CD4-positive, alpha-beta T cell treated with Interleukin-4 for 1 hour (primary cell): ENCODE measurements around the gene AUP1.
A peak's percentile ranks its signal among the peaks of the same experiment; 100 is the strongest.

Experiments
- DNase-seq, 2 donors: peaks; one replicate each; pipeline ENCODE4 v3.0.0-alpha.2; 2020 to 2022

The AUP1 gene

DNA sequence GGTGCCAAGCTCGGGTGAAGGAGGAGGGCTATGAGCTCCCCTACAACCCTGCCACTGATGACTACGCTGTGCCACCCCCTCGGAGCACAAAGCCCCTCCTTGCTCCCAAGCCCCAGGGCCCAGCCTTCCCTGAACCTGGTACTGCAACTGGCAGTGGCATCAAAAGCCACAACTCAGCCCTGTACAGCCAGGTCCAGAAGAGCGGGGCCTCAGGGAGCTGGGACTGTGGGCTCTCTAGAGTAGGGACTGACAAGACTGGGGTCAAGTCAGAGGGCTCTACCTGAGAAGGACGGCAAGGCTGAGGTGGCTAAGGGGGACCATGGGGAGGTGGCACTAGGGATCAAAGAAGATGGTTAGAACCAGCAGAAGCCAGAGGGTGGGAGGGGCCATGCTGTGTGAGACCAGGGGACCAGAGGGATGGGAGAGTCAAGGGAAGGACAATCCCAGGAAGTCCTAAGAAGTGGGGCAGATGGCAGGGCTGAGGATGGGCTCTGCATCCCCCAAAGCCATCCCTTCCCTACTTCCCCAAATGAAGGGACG, 27.4 kb upstream of the AUP1 start:
- no peak for DNase-seq

DNA sequence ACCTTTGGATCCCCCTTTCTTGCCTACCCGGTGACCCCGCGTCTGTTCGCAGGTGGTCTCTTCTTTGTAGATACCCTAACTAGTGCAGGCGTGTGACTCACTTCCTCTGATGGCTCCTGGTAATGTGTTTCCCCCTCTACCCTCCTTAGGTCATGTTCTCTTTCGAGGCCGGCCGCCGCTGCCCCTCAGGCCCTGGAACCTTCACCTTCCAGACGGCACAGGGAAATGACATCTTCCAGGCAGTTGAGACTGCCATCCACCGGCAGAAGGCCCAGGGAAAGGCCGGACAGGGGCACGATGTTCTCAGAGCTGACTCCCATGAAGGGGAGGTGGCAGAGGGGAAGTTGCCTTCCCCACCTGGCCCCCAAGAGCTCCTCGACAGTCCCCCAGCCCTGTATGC, 26.7 kb upstream of the AUP1 start:
- no peak for DNase-seq

DNA sequence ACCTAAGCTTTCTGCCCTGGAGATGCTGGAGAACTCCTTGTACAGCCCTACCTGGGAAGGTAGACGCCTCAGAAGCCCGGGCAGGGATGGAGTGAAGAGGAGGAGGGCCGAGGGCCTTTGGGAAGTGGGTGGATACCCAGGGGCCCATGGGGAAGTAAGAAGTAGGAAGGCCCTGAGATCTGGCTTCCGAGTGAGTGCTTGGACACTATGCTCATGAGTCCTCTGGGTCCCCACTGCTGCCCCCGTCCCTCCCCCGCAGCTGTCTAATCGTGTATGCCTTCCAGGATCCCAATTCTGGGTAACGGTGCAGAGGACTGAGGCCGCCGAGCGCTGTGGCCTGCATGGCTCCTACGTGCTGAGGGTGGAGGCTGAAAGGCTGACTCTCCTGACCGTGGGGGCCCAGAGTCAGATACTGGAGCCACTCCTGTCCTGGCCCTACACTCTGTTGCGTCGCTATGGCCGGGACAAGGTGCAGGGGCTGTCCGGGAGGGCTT, 26.2 kb upstream of the AUP1 start:
- DNase-seq = no peak

DNA sequence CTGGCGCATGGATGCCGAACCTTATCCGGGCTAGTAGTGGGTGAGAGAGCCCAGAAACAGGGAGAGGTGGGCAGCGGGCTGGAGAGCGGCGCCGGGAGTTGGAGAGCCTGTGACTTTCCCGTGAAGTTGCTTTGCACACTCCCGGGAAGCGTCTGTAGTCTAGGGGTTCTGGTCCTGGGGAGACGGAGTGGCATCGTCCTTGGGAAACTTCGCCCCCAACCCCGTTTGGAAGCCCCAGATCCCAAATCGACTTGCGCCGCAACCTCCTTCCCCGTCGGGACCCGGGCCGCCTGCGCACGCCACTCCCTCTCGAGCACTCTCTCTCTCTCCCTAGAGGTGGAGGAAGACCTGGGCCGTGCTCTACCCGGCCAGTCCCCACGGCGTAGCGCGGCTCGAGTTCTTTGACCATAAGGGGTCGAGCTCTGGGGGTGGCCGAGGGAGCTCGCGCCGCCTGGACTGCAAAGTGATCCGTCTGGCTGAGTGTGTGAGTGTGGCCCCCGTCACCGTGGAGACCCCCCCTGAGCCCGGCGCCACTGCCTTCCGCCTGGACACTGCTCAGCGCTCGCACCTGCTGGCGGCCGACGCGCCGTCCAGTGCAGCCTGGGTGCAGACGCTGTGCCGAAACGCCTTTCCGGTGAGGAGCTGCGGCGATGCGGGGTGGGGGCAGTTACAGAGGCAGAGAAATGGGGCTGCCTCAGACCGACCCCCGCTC, 25.5 kb upstream of the AUP1 start:
- peak; percentile 48 for DNase-seq

DNA sequence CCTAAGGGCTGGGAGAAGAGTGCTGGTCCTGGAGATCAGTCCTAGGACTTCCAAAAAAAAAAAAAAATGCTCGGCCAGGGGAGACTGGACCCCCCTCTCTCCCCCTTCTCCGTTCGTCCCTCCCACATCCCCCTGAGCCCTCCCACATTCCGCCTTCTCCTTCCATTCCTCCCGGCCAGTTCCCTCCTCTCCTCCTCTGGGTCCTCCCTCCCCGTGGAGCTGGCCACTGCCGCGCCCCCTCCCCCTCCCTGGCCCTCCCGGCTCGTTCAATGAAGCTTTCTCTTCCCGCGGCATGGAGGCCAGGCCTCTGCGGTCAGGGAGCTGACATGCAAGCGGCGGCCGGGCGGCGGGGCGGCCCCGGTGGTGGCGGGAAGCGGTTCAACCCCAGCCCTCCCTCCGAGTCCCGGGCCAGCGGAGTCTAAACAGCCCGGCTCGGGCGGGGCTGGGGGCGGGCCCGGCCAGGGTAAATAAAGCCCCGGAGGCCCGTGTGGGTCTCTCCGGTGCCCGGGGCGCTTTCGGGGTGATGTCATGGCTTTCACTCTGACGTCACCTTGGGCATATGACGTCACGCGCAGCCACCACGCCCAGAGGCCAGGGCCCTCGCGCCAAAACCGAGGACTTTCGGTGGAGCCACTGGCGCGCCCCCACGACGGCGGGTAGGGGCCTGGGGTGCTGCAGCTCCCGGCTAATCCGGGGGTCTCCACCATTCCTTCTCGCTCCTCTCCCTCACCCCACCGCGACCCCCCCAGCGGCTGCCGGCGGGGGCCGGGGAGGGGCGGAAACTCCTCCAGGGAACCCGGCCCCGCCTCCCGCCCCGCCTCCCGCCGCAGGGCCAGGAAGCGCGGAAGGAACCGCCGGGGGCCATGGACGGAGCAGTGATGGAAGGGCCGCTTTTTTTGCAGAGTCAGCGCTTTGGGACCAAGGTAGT, 24.6 kb upstream of the AUP1 start, which contains the start of the genes DOK1 and LOXL3:
DOK1 (plus strand) TSS at position 829 of the 928 bp plus-strand sequence; CDS start at position 864, 35 bp downstream.
LOXL3 (minus strand) TSS at position 51 of the 928 bp plus-strand sequence. CDS start 1,308 bp downstream, outside the sequence.
- DNase-seq = peak; percentile 79 to 86

DNA sequence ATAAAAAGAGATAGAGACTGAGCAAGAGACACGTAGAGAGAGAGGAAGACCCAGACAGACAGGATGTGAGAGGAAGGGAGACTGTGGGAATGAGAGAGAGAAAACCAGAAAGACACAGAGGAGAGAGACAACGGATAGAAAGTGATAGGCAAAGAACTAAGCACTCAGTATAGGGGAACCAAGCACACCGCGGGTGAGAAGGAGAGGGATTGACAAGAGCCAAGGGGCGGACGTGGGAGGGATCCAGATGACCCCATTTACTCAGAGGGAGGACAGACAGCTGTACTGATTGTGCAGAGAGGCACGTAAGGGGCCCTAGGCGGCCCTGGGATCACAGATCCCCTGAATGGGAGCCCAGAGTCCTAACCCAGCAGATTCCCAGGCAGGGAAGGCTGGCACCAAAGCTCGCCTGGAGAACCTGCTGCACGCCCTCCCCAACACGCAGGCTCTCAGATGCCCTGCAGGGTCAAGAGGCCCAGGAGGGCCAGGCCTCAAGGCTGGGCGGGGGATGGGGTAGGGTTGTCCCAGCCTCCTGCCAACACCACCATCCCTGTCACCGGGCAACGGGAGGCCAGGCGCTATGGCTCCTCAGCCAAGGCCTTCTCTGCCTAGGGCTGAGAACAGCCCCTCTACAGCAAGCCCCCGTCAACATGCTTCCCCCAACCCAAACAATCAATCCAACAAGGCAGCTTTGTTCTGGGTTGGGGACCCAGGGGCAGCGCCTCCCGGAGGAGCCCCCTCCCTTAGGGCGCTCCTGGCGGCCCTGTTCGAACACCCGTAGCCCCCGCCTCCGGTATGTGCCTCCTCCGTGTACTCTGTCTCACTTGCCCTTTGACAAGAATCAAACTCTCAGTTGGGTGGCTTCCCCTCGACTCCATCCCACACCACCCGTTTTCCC, 23.7 kb upstream of the AUP1 start:
- DNase-seq = no peak

DNA sequence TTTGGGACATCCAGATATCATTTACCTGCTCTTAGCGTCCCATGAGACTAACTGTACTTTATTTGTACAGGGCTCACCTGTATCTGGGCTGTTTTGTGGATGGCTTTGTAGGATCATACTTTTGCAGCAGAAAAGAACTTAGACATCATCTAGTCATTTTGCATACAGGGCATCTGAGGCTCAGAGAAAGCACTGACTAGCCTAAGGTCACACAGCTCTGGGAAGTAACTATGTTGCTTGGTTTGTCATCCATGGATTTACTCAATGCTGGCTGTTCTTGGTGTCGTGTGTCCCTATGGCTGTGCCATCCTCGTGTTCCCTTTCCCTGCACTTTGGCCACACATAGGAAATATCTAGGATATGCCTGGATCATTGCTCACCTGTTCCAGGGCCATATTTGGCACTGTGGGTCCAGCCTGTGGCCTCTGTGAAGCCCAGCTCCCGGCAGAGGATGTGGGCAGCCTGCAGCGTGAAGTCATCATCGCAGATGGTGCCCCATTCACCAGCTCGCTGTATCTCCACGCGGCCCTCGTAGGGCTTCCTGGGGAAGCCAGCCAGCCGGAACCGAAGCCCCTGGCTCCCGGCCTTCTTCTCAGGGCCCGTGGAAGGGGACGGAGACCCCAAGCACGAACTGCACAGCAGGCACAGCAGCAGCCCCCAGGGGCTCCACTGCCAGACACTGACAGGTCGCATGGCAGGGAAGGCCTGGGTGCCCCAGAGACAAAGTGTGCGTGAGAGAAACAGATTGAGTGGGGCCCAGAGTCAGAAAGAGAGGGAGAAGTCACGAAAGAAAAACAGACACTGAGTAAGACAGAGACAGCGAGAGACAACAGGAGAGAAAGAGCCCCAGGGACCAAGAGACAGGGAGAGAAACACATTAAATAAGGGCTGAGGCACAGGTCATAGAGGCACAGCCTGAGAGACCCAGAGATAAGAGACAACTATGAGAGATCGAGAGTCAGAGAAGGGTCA, 22.7 kb upstream of the AUP1 start:
- DNase-seq = no peak

DNA sequence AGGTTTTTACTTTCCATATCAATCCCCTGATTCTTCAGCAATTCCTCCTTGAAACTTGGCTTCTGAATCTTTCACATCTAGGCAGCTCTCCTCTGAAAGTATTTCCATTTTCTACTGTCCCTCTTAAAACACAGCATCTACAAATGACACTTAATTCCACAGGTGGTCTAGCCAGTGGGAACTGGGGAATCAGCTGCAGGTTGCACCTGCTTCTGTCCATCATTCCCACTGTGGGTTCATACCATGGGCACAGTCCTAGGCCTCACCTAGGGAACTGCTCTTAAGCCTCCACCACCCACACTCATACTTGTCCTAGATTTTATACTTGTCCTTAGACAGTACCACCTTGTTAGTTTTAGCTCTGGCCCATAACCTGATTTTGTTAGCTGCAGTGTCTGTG, 22.0 kb upstream of the AUP1 start:
- no peak for DNase-seq

DNA sequence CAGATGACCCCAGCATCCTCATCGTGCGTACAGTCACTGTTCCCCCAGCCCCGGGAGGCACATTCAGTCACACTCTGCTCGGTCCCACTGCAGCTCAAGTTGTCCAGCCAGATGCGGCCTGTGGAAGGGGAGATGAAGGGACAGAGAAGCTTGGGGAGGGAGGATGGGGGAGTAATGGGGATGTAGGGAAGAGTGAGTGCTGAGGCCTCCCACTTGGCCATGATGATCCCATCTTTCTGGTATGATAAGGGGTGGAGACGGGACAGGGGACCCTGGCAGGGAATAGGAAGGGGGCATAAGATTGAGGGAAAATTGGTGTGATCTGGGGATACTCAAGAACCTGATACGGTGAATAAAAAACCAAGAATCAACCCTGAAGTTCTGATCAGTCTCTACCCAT, 20.7 kb upstream of the AUP1 start:
- no peak for DNase-seq

DNA sequence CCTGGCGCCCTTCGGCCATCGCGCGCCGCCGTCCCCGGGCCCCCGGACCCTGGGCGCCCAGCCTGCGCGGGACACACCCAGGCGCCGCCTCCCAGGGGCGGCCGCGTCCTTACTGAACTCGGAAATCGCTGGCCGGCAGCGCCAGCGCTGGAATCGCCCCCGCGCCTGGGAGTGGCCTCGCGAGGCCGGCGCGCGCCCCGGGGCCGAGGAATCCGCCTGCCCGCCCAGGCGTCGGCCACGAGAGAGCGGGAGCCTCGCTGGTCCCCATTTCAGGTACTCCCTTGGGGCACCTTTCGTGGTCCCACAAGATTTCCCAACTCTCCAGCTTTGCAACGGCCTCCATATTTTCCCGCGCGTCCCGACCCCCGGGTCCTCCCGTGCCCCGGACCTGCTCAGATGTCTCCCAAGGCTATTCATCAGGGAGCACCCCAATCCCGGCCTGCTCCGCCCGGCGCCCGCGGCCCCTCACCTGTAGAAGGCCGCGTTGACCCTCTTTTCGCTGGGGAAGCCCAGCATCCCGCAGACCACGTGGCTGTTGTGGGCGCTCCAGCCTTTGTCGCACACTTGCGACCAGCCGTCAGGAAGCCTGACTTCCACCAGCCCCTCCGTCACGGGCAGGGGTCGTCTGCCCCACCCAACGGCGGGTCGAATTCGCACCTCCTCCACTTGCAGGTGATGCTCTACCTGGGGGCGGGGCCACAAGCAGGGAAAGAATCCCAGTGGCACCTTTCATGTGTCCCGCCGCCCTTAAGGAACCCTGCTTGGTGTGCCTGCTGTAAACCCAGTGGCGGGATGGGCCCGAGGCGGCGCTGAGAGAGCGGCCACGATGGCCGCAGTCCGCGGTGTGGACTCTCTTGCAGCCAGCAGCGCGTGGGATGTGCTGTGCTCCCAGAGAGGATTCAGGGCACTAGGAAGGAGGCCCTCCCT, 19.7 kb upstream of the AUP1 start:
- DNase-seq = no peak

DNA sequence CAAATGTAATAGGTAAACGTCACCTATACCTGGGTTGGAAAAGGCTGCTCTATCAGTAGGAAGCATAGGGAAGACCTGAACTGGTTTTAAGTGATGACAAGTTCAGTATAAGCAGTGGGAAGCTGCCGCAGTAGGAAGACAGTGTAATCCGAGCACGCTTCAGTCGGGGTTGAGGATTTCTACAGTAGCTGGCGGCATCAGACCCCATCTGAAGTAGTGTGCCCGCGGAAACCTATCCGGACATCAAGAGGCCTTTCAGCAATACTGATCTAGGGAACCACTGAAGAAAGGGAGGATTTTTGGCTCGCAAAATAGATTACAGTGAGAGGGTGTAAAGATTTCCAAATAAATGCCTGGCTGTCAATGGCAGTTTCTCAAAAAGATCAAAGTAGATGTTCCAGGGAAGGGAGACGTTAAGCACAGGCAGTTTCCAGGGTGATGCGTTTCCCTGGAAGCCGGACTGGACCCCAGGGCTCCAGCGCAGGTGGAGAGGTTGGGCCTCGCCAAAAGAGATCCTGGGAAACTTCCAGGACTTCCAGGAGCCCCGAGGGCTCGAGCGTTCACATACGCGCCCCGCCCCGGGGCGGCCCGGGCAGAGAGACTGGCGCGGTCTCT, 18.9 kb upstream of the AUP1 start:
- no peak for DNase-seq

DNA sequence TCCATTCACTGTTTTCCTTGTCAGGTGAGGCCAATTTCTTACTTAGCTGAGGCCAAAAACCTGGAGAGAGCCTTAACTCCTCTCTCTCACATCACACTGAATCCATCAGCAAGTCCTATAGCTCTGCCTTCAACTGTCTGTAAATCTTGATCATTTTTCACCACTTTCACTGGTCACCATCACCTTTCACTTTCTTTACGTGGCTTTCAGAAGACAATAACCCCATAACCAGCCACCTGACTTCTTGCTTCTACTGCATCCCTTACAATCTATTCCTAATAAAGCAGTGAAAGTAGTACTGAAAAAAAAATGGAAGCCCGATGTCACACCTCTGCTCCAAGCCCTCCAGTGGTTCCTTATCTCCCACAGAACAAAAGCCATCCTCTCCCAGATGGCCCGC, 16.5 kb upstream of the AUP1 start:
- no peak for DNase-seq

DNA sequence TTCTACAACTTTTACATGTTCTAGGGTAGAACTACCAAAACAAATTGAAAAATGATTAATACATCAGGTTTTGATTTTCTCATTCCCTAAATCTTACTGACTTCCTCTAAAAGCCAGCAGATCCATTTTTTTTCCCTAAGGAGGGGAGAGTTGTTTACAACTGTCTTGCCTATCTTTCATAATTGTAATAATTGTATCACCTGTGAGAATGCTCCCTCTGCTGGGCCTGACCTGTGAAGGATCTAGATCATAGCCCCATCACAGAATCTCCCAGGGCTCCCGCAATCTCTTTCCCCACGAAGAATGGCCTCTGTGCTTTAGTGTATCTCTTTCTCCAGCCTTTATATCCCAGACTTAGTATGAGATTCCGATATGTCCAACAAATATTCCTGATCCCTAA, 15.1 kb upstream of the AUP1 start:
- no peak for DNase-seq

DNA sequence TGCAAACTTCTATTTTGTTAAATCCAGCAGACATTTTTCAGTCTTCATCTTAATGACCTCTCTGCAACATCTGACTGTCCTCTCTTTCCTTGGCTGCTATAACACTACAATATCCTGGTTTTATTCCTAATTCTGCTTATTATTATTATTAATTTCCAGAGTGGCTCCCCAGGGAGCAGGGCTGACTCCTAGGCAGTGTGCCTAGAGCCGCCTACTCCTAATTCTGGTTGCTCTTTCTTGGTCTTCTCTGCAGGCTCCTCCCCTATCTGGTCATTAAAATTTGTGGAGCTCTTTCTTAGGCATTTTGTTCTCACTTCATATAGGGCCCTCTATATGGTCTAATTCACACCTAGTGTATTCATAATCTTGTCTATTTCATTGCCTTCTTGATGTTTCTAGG, 13.5 kb upstream of the AUP1 start:
- no peak for DNase-seq

DNA sequence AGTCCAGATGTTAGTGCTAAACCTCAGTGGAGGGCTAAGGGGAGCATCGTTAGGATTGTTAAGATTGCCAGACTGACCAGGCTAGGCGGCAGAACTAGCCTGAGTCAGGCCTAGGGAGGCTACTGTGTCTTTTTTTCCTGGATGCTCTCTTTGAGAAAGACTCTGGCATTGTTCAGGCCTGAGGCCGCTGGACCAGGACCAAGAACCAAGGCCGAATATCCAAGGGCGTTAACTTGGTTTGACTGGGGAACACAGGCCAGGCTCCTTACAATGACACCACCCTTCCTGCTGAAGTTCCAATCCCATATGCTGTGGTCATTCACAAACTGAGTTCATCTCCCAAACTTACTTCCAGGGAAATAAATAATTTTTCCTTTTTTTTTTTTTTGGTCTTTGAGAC, 10.8 kb upstream of the AUP1 start:
- no peak for DNase-seq

DNA sequence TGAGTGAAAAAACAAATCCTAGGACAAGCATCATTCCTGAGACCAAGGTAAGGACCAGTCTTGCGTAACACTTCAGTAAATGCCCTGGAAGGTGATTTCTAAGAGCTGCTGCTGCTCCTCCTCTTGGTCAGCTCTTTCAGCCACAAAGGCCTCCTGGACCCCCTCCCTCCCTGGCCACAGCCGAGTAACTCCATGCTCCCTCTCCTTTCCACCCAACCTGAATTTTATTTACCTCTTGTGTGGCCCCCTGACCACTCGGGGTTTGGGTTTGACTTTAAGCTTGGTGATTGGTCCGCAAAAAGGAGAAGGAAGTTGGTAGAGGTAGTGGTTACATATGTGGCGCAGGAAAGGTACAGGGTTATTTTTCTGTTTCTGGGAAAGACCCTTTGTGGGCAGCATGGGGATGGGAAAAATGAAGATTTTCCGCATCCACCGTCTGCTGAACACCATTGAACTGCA, 9.4 kb upstream of the AUP1 start:
- DNase-seq = no peak

DNA sequence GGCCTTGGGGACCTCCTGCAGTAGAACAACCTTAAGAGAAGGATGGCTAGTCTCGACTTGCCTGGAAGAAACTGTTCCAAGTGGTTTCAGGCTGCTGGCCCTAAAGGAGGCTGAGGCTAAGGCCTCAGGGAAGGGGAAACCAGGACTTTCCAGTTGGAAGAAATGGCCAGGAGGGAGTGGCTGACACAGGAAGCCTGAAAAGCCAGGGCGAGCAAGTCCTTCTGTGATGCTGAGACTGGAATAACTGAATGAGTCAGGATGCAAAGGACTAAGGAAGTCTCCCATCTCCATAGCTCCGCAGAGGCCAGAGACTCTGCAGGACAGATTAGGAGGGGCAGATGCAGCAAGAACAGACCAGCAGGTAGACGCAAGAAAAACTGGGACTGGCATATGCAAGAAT, 7.6 kb upstream of the AUP1 start:
- DNase-seq = no peak

DNA sequence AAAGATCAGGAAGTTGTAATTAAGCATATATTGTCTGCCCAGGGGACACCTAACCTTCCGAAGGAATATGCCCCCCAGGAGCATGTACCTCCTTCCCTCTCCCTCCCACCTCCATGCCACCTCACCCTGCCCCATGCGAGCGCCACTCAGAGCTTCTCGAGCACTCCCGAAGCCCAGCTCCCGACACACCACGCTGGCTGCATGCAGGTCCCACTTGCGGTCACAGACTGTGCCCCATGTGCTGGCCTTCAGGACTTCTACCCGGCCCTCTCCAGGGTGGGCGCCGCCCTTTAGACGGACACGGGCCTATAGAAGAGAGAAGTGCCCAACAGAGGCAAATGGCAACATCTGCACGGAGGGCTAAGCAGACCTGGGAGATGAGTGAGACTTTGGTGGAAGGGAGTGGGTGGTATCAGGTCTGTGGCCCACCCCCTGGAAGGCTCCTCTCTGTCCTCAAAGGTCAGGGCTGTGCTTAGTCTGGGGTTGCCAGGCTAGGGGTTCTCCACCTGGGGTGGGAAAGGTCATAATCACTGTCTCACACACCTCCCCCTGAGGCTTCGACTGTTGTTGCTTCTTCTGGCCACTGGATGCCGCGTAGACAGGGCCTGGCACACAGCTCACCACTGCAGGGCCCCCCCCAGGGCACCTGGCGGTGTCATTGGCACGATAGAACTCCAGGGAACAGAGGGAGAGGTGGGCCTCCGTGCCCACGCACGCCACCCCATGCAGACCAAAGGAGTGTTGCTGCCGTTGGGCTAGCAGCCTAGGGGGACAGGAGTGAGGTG, 6.9 kb upstream of the AUP1 start:
- no peak for DNase-seq
